ENCODE measurements around the gene DEAF1. TPM values are rescaled to one million over a fixed set of nuclear protein-coding genes. Genes with fewer than 3 reads are reported as not detected.

The DEAF1 gene
- total RNA-seq, 1 experiment from 2014 or later: 46.8 TPM

GRCh38 chr11:678297-678696, 16.7 kb downstream of the DEAF1 start:
- TF ChIP-seq, protein P1, sequence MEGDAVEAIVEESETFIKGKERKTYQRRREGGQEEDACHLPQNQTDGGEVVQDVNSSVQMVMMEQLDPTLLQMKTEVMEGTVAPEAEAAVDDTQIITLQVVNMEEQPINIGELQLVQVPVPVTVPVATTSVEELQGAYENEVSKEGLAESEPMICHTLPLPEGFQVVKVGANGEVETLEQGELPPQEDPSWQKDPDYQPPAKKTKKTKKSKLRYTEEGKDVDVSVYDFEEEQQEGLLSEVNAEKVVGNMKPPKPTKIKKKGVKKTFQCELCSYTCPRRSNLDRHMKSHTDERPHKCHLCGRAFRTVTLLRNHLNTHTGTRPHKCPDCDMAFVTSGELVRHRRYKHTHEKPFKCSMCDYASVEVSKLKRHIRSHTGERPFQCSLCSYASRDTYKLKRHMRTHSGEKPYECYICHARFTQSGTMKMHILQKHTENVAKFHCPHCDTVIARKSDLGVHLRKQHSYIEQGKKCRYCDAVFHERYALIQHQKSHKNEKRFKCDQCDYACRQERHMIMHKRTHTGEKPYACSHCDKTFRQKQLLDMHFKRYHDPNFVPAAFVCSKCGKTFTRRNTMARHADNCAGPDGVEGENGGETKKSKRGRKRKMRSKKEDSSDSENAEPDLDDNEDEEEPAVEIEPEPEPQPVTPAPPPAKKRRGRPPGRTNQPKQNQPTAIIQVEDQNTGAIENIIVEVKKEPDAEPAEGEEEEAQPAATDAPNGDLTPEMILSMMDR (IDR thresholded peaks at IDR 0.05; ENCODE audit: unreplicated experiment): no peak
- peaks cover 63% of the 10 kb centered on the region for H3K36me3 Mint-ChIP-seq (ENCODE audit: insufficient read depth, unreplicated experiment)
- ChIA-PET POLR2A (no interaction called here), CTCF (no interaction called here)
- H3K27ac Mint-ChIP-seq (ENCODE audit: low read depth, unreplicated experiment): no peak overlapping the region
- no peaks in the 10 kb centered on the region for H3K9me3 Mint-ChIP-seq (ENCODE audit: unreplicated experiment)
- no peaks in the 10 kb centered on the region for H3K27me3 Mint-ChIP-seq (ENCODE audit: insufficient read depth, unreplicated experiment)
- intact Hi-C loops (cut with micrococcal nuclease): no loop called here
- H3K4me1 Mint-ChIP-seq (ENCODE audit: insufficient read depth, unreplicated experiment): no peaks in the 10 kb centered on the region
- no peak for DNase-seq (ENCODE audit: unreplicated experiment)
- H3K4me3 Mint-ChIP-seq (ENCODE audit: unreplicated experiment): no peak overlapping the region
- BruUV-seq (replicated peaks): no TSS peak

DNA sequence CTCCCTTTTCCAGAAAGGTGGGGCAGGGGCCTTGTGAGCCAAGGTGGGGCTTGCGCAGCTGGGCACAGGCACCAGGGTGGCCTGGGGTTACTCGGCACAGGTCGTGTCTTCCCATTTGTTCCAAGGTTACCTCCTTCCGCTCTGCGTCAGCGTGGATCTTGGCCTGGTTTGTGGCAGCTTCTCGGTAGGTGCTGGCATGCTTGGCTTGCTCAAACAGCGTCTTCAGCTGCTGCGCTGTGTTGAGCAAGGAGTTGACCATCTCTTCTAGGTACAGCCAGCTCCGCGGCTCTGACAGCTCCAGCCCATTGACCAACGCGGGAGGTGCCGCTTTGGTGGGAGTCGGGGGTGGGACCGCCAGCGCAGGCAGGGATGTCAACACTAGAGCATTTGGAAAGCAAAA, 20.6 kb downstream of the DEAF1 start:
- TF ChIP-seq, protein P1 (IDR thresholded peaks at IDR 0.05; ENCODE audit: unreplicated experiment): no peak
- no peak for DNase-seq (ENCODE audit: unreplicated experiment)
- no peak overlapping the region for H3K27ac Mint-ChIP-seq (ENCODE audit: low read depth, unreplicated experiment)
- no peaks in the 10 kb centered on the region for H3K4me1 Mint-ChIP-seq (ENCODE audit: insufficient read depth, unreplicated experiment)
- POLR2A ChIA-PET: interaction anchor here (0.8 kb wide), 1 partner anchor 28 kb away, joined by 3 read pairs; no protein-coding TSS in a partner anchor
- no TSS peak for BruUV-seq (replicated peaks)
- CTCF ChIA-PET: interaction anchor here (0.7 to 0.9 kb wide), 4 partner anchors 9 to 48 kb away, joined by 3 to 4 read pairs (median 3); no protein-coding TSS in a partner anchor
- no peaks in the 10 kb centered on the region for H3K27me3 Mint-ChIP-seq (ENCODE audit: insufficient read depth, unreplicated experiment)
- intact Hi-C loops (cut with micrococcal nuclease): no loop called here
- H3K36me3 Mint-ChIP-seq (ENCODE audit: insufficient read depth, unreplicated experiment): peaks cover 75% of the 10 kb centered on the region
- no peaks in the 10 kb centered on the region for H3K9me3 Mint-ChIP-seq (ENCODE audit: unreplicated experiment)
- H3K4me3 Mint-ChIP-seq (ENCODE audit: unreplicated experiment): no peak overlapping the region

- no peaks in the 10 kb centered on the region for H3K9me3 Mint-ChIP-seq (ENCODE audit: unreplicated experiment)
- DNase-seq (ENCODE audit: unreplicated experiment): no peak
- no peaks in the 10 kb centered on the region for H3K27me3 Mint-ChIP-seq (ENCODE audit: insufficient read depth, unreplicated experiment)
- CTCF ChIA-PET: interaction anchor here (0.8 to 0.9 kb wide), 3 partner anchors 9 to 49 kb away, joined by 3 to 4 read pairs (median 3); no protein-coding TSS in a partner anchor
- TF ChIP-seq, protein P1 (IDR thresholded peaks at IDR 0.05; ENCODE audit: unreplicated experiment): no peak
- H3K36me3 Mint-ChIP-seq (ENCODE audit: insufficient read depth, unreplicated experiment): peaks cover 74% of the 10 kb centered on the region
- H3K4me3 Mint-ChIP-seq (ENCODE audit: unreplicated experiment): no peak overlapping the region
- no peak overlapping the region for H3K27ac Mint-ChIP-seq (ENCODE audit: low read depth, unreplicated experiment)
- intact Hi-C loops (cut with micrococcal nuclease): no loop called here
- no TSS peak for BruUV-seq (replicated peaks)
- H3K4me1 Mint-ChIP-seq (ENCODE audit: insufficient read depth, unreplicated experiment): no peaks in the 10 kb centered on the region
- POLR2A ChIA-PET: interaction anchor here (0.6 to 0.8 kb wide), 2 partner anchors 27 to 51 kb away, joined by 3 read pairs; no protein-coding TSS in a partner anchor
Measured at GRCh38 chr11:673866-674265, 21.2 kb downstream of the DEAF1 start.

DNA sequence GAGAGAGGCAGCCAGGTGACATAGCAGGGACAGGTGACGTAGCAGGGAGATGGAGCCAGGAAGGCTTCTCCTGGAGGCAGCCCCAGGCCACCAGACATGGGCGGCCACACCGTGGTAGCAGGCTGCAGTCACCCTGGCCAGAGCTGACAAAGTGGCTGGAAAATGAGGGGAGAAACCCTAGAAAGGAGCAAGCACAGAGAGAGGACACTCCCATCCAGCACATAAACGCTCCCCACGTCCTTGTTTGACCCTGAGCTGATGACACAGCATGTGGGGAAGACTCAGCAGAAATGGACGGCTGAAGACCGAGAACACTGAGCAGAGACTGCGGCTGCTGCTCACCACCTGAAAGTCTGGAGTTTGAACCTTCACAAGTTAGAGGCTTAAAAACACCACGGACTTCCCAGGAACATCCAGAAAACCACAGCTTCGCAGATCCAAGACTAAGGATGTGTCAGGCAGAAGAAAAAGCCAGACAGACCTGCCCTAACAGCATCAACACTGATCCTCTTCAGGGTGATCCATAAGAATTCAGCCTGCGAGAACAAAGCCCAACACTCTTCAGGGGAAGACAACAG, 29.2 kb downstream of the DEAF1 start:
- Mint-ChIP-seq H3K27me3 (ENCODE audit: insufficient read depth, unreplicated experiment) (no peaks in the 10 kb centered on the region), H3K4me3 (ENCODE audit: unreplicated experiment) (no peak overlapping the region), H3K27ac (ENCODE audit: low read depth, unreplicated experiment) (peak overlapping the region; percentile 25), H3K9me3 (ENCODE audit: unreplicated experiment) (no peaks in the 10 kb centered on the region), H3K4me1 (ENCODE audit: insufficient read depth, unreplicated experiment) (no peaks in the 10 kb centered on the region), H3K36me3 (ENCODE audit: insufficient read depth, unreplicated experiment) (peaks cover 52% of the 10 kb centered on the region)
- DNase-seq (ENCODE audit: unreplicated experiment): no peak
- CTCF ChIA-PET: no interaction called here
- TF ChIP-seq, protein P1 (IDR thresholded peaks at IDR 0.05; ENCODE audit: unreplicated experiment): no peak
- POLR2A ChIA-PET: no interaction called here
- no TSS peak for BruUV-seq (replicated peaks)
- intact Hi-C loops (cut with micrococcal nuclease): no loop called here
